ENCODE data around the gene EPN3.

The EPN3 gene

DNA sequence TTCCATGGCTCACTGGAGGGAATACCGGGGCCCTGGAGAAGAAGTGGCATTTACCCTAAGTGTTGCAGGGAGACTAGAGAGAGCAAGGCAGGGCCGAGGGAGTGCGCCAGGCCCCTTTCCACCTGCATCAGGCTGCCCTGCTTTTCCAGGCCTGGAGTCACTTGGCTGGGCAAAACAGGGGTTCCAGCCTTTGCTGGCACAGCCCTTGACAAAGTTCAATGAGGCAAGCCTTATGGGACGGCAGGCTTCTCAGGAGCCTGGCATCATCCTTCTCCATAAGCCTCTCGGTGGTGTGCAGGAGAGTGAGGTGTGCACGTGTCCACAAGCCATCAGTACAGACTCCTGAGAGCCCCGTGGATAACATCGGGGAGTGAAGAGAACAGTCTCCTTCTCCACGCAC lies 55.0 kb downstream of the EPN3 start:
- Histone ChIP-seq H3K36me3 (ENCODE audit: insufficient read depth, low read length) (no peaks in the 10 kb centered on the region), H3K4me3 (ENCODE audit: low read length) (no peak overlapping the region), H3K4me2 (ENCODE audit: low read length) (no peak overlapping the region), H3K27me3 (ENCODE audit: control insufficient read depth, insufficient read depth, low read length) (peaks cover 44% of the 10 kb centered on the region), H3K9me3 (replicated peaks; ENCODE audit: low read length) (no peaks in the 10 kb centered on the region), H3K4me1 (ENCODE audit: control insufficient read depth, insufficient read depth, low read length) (peaks cover 7% of the 10 kb centered on the region), H3K9ac (ENCODE audit: low read depth, low read length) (no peak overlapping the region)

DNA sequence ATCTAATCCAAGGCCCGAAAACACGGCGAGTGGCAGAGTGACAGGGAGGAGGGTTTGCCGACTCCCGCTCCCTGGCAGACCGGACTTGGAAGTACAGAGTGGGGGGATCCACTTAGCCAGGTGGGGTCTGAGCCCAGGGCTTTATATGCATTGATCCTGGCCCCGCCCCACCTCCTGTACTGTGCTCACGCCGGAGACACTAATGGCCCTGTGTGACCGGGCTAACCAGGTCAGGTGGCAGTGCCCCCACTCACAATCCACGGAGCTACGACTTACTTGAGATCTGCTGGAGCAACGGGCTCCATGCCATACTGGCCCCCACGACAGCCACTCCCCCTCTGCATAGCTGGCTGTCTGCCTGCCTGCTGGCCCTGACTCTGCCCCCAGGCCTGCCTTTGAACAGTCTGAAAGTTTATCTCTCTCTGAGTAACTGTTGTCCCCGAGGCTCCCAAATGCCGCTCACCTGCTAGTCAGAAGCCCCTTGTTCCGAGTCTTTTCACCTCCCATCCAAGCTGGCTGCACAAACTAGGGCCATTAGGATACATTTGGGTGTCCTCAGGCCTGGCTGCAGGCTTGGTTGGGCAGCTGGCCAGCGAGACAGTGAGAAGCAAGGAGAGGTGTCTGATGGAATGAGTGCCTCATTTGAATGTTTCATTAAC lies 56.0 kb downstream of the EPN3 start:
- no peaks in the 10 kb centered on the region for H3K9me3 ChIP-seq (replicated peaks; ENCODE audit: low read length)
- no peaks in the 10 kb centered on the region for H3K36me3 ChIP-seq (ENCODE audit: insufficient read depth, low read length)
- H3K4me2 ChIP-seq (ENCODE audit: low read length), result no peak overlapping the region
- no peak overlapping the region for H3K4me3 ChIP-seq (ENCODE audit: low read length)
- peaks cover 7% of the 10 kb centered on the region for H3K4me1 ChIP-seq (ENCODE audit: control insufficient read depth, insufficient read depth, low read length)
- H3K27me3 ChIP-seq (ENCODE audit: control insufficient read depth, insufficient read depth, low read length), result peaks cover 36% of the 10 kb centered on the region
- H3K9ac ChIP-seq (ENCODE audit: low read depth, low read length), result no peak overlapping the region

DNA sequence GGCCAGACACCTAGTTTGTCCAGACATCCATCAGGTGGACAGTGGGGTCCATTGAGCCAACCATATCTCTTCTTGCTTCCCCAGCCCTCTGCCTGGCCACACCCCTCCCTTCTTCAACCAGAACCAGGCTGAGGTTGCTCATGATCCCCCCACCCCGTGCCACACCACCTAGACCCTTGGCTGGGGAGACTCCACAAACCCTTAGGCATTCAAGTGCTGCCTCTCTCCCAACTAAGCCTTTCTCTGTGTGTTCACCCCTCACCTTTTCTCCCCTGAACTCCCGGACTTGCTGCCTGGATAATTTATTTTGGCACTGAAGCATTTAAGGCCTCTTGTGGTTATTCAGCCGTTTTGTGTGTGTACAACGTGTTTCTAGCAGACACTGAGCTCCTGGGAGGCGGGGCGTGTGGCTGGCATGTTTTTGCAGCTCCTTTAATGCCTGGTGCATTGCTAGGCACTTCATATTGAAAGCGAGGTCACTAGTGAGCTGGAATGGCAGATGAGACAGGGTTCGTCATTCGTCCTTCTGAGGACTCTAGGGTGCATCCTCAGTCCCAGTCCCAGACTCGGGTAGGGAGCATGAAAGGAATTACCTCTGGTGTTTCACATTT lies 56.7 kb downstream of the EPN3 start:
- H3K9me3 ChIP-seq (replicated peaks; ENCODE audit: low read length), result no peaks in the 10 kb centered on the region
- H3K4me1 ChIP-seq (ENCODE audit: control insufficient read depth, insufficient read depth, low read length), result peaks cover 7% of the 10 kb centered on the region

DNA sequence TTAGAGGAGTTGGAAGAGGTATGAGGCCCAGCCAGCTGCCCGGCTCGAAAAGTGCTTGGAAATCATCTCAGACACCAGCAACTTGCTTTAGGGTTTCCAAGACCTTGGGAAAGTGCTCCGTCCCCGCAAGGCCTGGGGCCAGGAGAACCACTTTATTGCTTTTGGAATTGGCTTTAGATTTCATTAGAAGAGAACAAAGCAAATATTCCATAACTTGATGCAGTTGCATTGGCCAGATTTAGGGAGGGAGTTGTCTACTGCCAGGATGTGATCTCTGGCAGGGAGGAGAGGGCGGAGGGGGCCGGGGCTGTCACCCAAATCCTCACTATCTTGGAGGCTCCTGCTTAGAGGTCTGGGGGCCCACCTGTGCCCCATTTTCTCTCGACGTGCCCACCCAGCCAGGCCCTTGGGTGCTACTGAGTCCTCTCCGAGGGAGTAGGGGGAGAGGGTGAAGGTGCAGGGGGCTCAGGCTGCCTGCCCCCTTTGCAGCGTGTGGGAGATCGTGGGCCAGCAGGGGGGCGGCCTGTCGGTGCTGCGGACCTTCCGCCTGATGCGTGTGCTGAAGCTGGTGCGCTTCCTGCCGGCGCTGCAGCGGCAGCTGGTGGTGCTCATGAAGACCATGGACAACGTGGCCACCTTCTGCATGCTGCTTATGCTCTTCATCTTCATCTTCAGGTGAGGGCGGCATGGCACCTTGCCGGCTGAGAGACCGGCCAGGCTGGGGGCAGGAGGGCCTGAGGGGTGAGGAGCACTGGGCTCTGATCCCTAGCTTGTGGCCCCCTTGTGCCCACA lies 58.6 kb downstream of the EPN3 start:
- no peak overlapping the region for H3K4me3 ChIP-seq (ENCODE audit: low read length)
- H3K36me3 ChIP-seq (ENCODE audit: insufficient read depth, low read length), result no peaks in the 10 kb centered on the region
- H3K27me3 ChIP-seq (ENCODE audit: control insufficient read depth, insufficient read depth, low read length), result peaks cover 22% of the 10 kb centered on the region
- H3K9me3 ChIP-seq (replicated peaks; ENCODE audit: low read length), result no peaks in the 10 kb centered on the region
- H3K4me1 ChIP-seq (ENCODE audit: control insufficient read depth, insufficient read depth, low read length), result peaks cover 7% of the 10 kb centered on the region
- no peak overlapping the region for H3K9ac ChIP-seq (ENCODE audit: low read depth, low read length)
- no peak overlapping the region for H3K4me2 ChIP-seq (ENCODE audit: low read length)

More for the DNA sequence above, 56.7 kb downstream of the EPN3 start:
- no peak overlapping the region for H3K4me3 ChIP-seq (ENCODE audit: low read length)
- no peaks in the 10 kb centered on the region for H3K36me3 ChIP-seq (ENCODE audit: insufficient read depth, low read length)
- no peak overlapping the region for H3K9ac ChIP-seq (ENCODE audit: low read depth, low read length)
- peaks cover 30% of the 10 kb centered on the region for H3K27me3 ChIP-seq (ENCODE audit: control insufficient read depth, insufficient read depth, low read length)
- H3K4me2 ChIP-seq (ENCODE audit: low read length), result peak overlapping the region; percentile 1

DNA sequence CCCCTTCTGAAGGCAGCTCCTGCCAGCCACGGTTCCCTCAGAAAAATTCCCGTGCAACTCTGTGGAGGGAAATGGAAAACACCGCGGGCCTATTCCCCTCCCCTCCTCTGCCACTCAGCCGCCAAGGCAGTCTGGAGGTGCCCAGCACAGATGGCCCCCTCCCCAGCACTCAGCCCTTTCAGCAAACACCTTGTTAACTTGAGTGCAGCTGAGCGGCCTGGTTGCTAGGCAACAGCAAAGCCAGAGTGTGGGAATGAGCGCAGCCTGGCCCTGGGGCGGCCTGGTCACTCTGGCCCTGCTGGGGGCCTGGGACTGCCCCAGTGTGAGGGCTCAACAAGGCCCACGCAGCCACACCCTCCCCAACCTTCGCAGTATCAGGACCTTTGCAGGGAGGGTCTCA lies 60.8 kb downstream of the EPN3 start:
- Histone ChIP-seq H3K4me1 (ENCODE audit: control insufficient read depth, insufficient read depth, low read length) (peaks cover 7% of the 10 kb centered on the region), H3K4me2 (ENCODE audit: low read length) (no peak overlapping the region), H3K27me3 (ENCODE audit: control insufficient read depth, insufficient read depth, low read length) (peaks cover 9% of the 10 kb centered on the region), H3K36me3 (ENCODE audit: insufficient read depth, low read length) (no peaks in the 10 kb centered on the region), H3K9me3 (replicated peaks; ENCODE audit: low read length) (no peaks in the 10 kb centered on the region), H3K9ac (ENCODE audit: low read depth, low read length) (no peak overlapping the region), H3K4me3 (ENCODE audit: low read length) (no peak overlapping the region)
